Mucosa of descending colon (tissue), 3 donors: ENCODE measurements around the gene DHRS12. TPM values are rescaled to one million over a fixed set of nuclear protein-coding genes. Genes with fewer than 3 reads are reported as not detected.

Experiments
- ATAC-seq: fragments of 200-7000 bp; cut with Tn5 transposase; one replicate; pipeline ENCODE4 v1.9.1; 2020; ENCODE audit warnings: mild to moderate bottlenecking, moderate library complexity
- DNase-seq, 3 donors: peaks; one replicate each; pipeline ENCODE4 v3.0.0-alpha.2; 2020
- H3K36me3 ChIP-seq: fragments of 200-600 bp; one replicate; pipeline ENCODE4 v1.8.0; 2021; ENCODE audit warnings: low read depth, mild to moderate bottlenecking
- H3K4me1 ChIP-seq: fragments of 200-600 bp; one replicate; pipeline ENCODE4 v1.8.0; 2021; ENCODE audit warnings: low read depth, mild to moderate bottlenecking
- H3K4me3 ChIP-seq: fragments of 200-600 bp; one replicate; pipeline ENCODE4 v1.8.0; 2021; ENCODE audit warnings: mild to moderate bottlenecking
- H3K9me3 ChIP-seq: fragments of 200-600 bp; one replicate; pipeline ENCODE4 v1.8.0; 2021; ENCODE audit warnings: mild to moderate bottlenecking
- CTCF ChIP-seq: fragments of 200-600 bp; IDR thresholded peaks from one replicate; pipeline ENCODE4 v1.8.0; 2022; ENCODE audit warnings: antibody characterized with exemption, mild to moderate bottlenecking
- intact Hi-C, 2 donors: fragments of 100-400 bp; cut with DNase I in 1 of 2; cut with micrococcal nuclease in 1 of 2; formaldehyde crosslinking; loops; one replicate each; pipeline versions ENCODE4 v1.11.0 to v1.11.1; 2022; cut with DNase I, micrococcal nuclease
- total RNA-seq, 3 donors: library from RNA; stranded (reverse); fragmentation: NEBNext Ultra II Directional in 2 of 3; extraction: Animal tissue kit (Norgen Biotek cat#: 25700) in 2 of 3; gene quantifications; one replicate each; pipeline versions ENCODE4 v1.2.1 to v1.2.4, GENCODE V29; 2021 to 2023
- donor health status: DM: no; HTN: no; CAD: no; lungs with moderate emphysema.
- donor health status: DM: no; HTN: no; CAD: no.
- donor health status: DM: no; HTN: yes; CAD: no.

The DHRS12 gene
- total RNA-seq, 3 donors from 2014 or later, result 11.8 to 15.1 (median 14.1) TPM

GRCh38 chr13:51771418-51772104 is 32.4 kb downstream of the DHRS12 start:
- no peaks in the 10 kb centered on the region for H3K9me3 ChIP-seq
- ATAC-seq (peak; percentile 34), DNase-seq (no peak)
- no peak for TF ChIP-seq CTCF
- H3K4me3 ChIP-seq, result no peak overlapping the region
- intact Hi-C loops, result no loop called here
- no peaks in the 10 kb centered on the region for H3K4me1 ChIP-seq
- no peaks in the 10 kb centered on the region for H3K36me3 ChIP-seq

GRCh38 chr13:51770681-51771417 is 33.1 kb downstream of the DHRS12 start:
- no peaks in the 10 kb centered on the region for H3K9me3 ChIP-seq
- no peaks in the 10 kb centered on the region for H3K36me3 ChIP-seq
- peak; percentile 46 for ATAC-seq
- no peak for DNase-seq
- intact Hi-C loops, result no loop called here
- TF ChIP-seq CTCF, result no peak
- no peaks in the 10 kb centered on the region for H3K4me1 ChIP-seq
- no peak overlapping the region for H3K4me3 ChIP-seq

GRCh38 chr13:51770160-51770559 is 33.8 kb downstream of the DHRS12 start:
- intact Hi-C loops, result no loop called here
- DNase-seq, result no peak
- Histone ChIP-seq H3K4me1 (no peaks in the 10 kb centered on the region), H3K9me3 (no peaks in the 10 kb centered on the region), H3K36me3 (no peaks in the 10 kb centered on the region), H3K4me3 (no peak overlapping the region)
- no peak for TF ChIP-seq CTCF
- ATAC-seq, result no peak

- peaks cover 5% of the 10 kb centered on the region for H3K4me1 ChIP-seq
- H3K4me3 ChIP-seq, result no peak overlapping the region
- ATAC-seq, result no peak
- no peak for TF ChIP-seq CTCF
- H3K9me3 ChIP-seq, result no peaks in the 10 kb centered on the region
- intact Hi-C loops, result no loop called here
- DNase-seq, result no peak
- H3K36me3 ChIP-seq, result no peaks in the 10 kb centered on the region
These were observed 34.4 kb downstream of the DHRS12 start for GRCh38 chr13:51769455-51770127.

- H3K4me3 ChIP-seq, result no peak overlapping the region
- intact Hi-C loops, result no loop called here
- ATAC-seq, result no peak
- TF ChIP-seq CTCF, result no peak
- no peaks in the 10 kb centered on the region for H3K9me3 ChIP-seq
- no peaks in the 10 kb centered on the region for H3K36me3 ChIP-seq
- no peak for DNase-seq
- peaks cover 11% of the 10 kb centered on the region for H3K4me1 ChIP-seq
These were observed 35.0 kb downstream of the DHRS12 start for GRCh38 chr13:51768976-51769375.
